Upper lobe of left lung (tissue), 4 donors: ENCODE data around the gene KCNK6.

ENCODE experiments used
- POLR2AphosphoS5 ChIP-seq, 2 donors: sonication (generic); formaldehyde crosslinking; IDR thresholded peaks; one replicate each; pipeline ENCODE4 v1.5.1; 2017; ENCODE audit warnings: antibody characterized with exemption in 2 of 2
- TF ChIP-seq, protein P1 (sequence below), 6 experiments: fragments of 450-650 bp in 4 of 6; fragments of 200-600 bp in 2 of 6; sonication (generic) in 2 of 6; IDR thresholded peaks; one replicate each; pipeline ENCODE4 v1.5.1; 2016 to 2019; ENCODE audit warnings: antibody characterized with exemption in 6 of 6

DNA sequence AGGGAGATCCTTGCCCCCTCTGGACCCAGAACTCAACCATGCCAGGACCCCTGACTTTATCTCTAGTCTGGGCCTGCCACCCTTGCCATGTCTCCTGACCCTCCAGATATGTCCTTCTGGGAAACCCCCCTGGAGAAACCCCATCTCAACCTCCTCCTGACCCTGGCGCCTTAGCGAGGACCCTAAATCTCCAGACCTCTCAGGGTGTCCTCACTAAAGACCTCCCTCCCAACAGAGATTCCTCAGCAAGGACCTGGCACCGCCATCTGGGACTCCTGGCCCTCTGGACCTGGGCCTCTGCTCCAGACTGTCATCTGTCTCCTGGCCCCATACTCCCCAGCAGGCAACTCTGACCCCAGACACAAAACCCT, 1.3 kb downstream of the KCNK6 start:
- TF ChIP-seq, protein P1, sequence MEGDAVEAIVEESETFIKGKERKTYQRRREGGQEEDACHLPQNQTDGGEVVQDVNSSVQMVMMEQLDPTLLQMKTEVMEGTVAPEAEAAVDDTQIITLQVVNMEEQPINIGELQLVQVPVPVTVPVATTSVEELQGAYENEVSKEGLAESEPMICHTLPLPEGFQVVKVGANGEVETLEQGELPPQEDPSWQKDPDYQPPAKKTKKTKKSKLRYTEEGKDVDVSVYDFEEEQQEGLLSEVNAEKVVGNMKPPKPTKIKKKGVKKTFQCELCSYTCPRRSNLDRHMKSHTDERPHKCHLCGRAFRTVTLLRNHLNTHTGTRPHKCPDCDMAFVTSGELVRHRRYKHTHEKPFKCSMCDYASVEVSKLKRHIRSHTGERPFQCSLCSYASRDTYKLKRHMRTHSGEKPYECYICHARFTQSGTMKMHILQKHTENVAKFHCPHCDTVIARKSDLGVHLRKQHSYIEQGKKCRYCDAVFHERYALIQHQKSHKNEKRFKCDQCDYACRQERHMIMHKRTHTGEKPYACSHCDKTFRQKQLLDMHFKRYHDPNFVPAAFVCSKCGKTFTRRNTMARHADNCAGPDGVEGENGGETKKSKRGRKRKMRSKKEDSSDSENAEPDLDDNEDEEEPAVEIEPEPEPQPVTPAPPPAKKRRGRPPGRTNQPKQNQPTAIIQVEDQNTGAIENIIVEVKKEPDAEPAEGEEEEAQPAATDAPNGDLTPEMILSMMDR (IDR thresholded peaks at IDR 0.05), result no peak
- TF ChIP-seq POLR2AphosphoS5 (IDR thresholded peaks at IDR 0.05), result no peak
